Osteocyte (in vitro differentiated cells): ENCODE data around the gene PDGFRB. TPM values are rescaled to one million over a fixed set of nuclear protein-coding genes. Genes with fewer than 3 reads are reported as not detected.

Experiments
- DNase-seq: peaks from one replicate; pipeline ENCODE4 v3.0.0; 2021; ENCODE audit warnings: mixed read lengths; ENCODE audit not compliant: unreplicated experiment; ENCODE audit errors: extremely low spot score
- H3K27ac Mint-ChIP-seq: one replicate; pipeline ENCODE4 v1.8.0; 2021; ENCODE audit warnings: mild to moderate bottlenecking, mixed read lengths; ENCODE audit not compliant: unreplicated experiment
- H3K27me3 Mint-ChIP-seq: one replicate; pipeline ENCODE4 v1.8.0; 2021; ENCODE audit warnings: mixed read lengths; ENCODE audit not compliant: unreplicated experiment
- H3K36me3 Mint-ChIP-seq: one replicate; pipeline ENCODE4 v1.8.0; 2021; ENCODE audit warnings: mixed read lengths; ENCODE audit not compliant: unreplicated experiment
- H3K4me1 Mint-ChIP-seq: one replicate; pipeline ENCODE4 v1.8.0; 2021; ENCODE audit warnings: mixed read lengths; ENCODE audit not compliant: unreplicated experiment
- H3K4me3 Mint-ChIP-seq: one replicate; pipeline ENCODE4 v1.8.0; 2021; ENCODE audit warnings: mild to moderate bottlenecking, moderate library complexity, mixed read lengths; ENCODE audit not compliant: unreplicated experiment
- H3K9me3 Mint-ChIP-seq: one replicate; pipeline ENCODE4 v1.8.0; 2021; ENCODE audit warnings: mixed read lengths; ENCODE audit not compliant: unreplicated experiment
- CTCF ChIP-seq: fragments of 200-600 bp; sonication (generic); IDR thresholded peaks from 2 replicates; pipeline ENCODE4 v1.5.0; 2021; ENCODE audit warnings: antibody characterized with exemption, mild to moderate bottlenecking, moderate library complexity
- total RNA-seq: library from RNA; stranded (reverse); gene quantifications from 2 replicates; pipeline ENCODE4 v1.2.1, GENCODE V29; 2021

Gene PDGFRB
- total RNA-seq, 1 donor from 2014 or later = 1,093 TPM

GRCh38 chr5:150108711-150109514, 46.7 kb downstream of the PDGFRB start:
- peak overlapping the region; percentile 10 for H3K4me3 Mint-ChIP-seq
- DNase-seq = no peak
- TF ChIP-seq CTCF = no peak
- no peaks in the 10 kb centered on the region for H3K9me3 Mint-ChIP-seq
- no peaks in the 10 kb centered on the region for H3K27me3 Mint-ChIP-seq
- H3K36me3 Mint-ChIP-seq = peaks cover 3% of the 10 kb centered on the region
- peak overlapping the region; percentile 93 for H3K27ac Mint-ChIP-seq
- peaks cover 79% of the 10 kb centered on the region for H3K4me1 Mint-ChIP-seq

GRCh38 chr5:150107909-150108447, 47.7 kb downstream of the PDGFRB start:
- no peak for DNase-seq
- Mint-ChIP-seq H3K4me3 (no peak overlapping the region), H3K36me3 (no peaks in the 10 kb centered on the region), H3K27ac (peak overlapping the region; percentile 93), H3K9me3 (no peaks in the 10 kb centered on the region), H3K4me1 (peaks cover 72% of the 10 kb centered on the region), H3K27me3 (no peaks in the 10 kb centered on the region)
- TF ChIP-seq CTCF = no peak

GRCh38 chr5:150106674-150107426, 48.8 kb downstream of the PDGFRB start:
- H3K4me3 Mint-ChIP-seq = no peak overlapping the region
- H3K36me3 Mint-ChIP-seq = no peaks in the 10 kb centered on the region
- DNase-seq = no peak
- peaks cover 61% of the 10 kb centered on the region for H3K4me1 Mint-ChIP-seq
- peak overlapping the region; percentile 60 for H3K27ac Mint-ChIP-seq
- H3K9me3 Mint-ChIP-seq = no peaks in the 10 kb centered on the region
- no peaks in the 10 kb centered on the region for H3K27me3 Mint-ChIP-seq
- TF ChIP-seq CTCF = no peak

- Mint-ChIP-seq H3K4me1 (peaks cover 53% of the 10 kb centered on the region), H3K27ac (peak overlapping the region; percentile 60), H3K9me3 (no peaks in the 10 kb centered on the region), H3K27me3 (no peaks in the 10 kb centered on the region), H3K4me3 (no peak overlapping the region), H3K36me3 (no peaks in the 10 kb centered on the region)
- TF ChIP-seq CTCF = no peak
- no peak for DNase-seq
Observed at GRCh38 chr5:150105928-150106615, 49.6 kb downstream of the PDGFRB start.
